Lung (tissue), 12 donors: Measurements from ENCODE around the gene PPP4C. TPM values are rescaled to one million over a fixed set of nuclear protein-coding genes. Genes with fewer than 3 reads are reported as not detected.
A peak's percentile ranks its signal among the peaks of the same experiment; 100 is the strongest.

Experiments used
- ATAC-seq: fragments of 200-7000 bp; cut with Tn5 transposase; one replicate; pipeline ENCODE4 v1.9.1; 2020; ENCODE audit warnings: moderate number of reproducible peaks; ENCODE audit not compliant: insufficient read depth, low FRiP score
- DNase-seq, 3 donors: peaks; one replicate each; pipeline ENCODE4 v3.0.0-alpha.2; 2013 to 2017
- H3K27ac ChIP-seq, 2 donors: one replicate each; pipeline ENCODE4 v1.5.1; 2013; ENCODE audit warnings: mild to moderate bottlenecking in 2 of 2, moderate library complexity in 2 of 2, control low read depth in 1 of 2, inconsistent platforms in 1 of 2, low read depth in 1 of 2, low read length in 1 of 2
- H3K27me3 ChIP-seq, 3 donors: one replicate each; pipeline ENCODE4 v1.5.1; 2013; ENCODE audit warnings: low read length in 2 of 3; ENCODE audit not compliant: control insufficient read depth in 3 of 3, insufficient read depth in 3 of 3
- H3K36me3 ChIP-seq, 4 donors: one replicate each; pipeline ENCODE4 v1.5.1; 2013; ENCODE audit warnings: low read length in 4 of 4, mild to moderate bottlenecking in 1 of 4, moderate library complexity in 1 of 4; ENCODE audit not compliant: control insufficient read depth in 4 of 4, insufficient read depth in 4 of 4
- H3K4me1 ChIP-seq, 5 donors: one replicate each; pipeline ENCODE4 v1.5.1; 2013; ENCODE audit warnings: low read length in 5 of 5, mild to moderate bottlenecking in 2 of 5, moderate library complexity in 1 of 5; ENCODE audit not compliant: control insufficient read depth in 5 of 5, insufficient read depth in 5 of 5
- H3K4me3 ChIP-seq: one replicate; pipeline ENCODE4 v1.5.1; 2013; ENCODE audit warnings: mild to moderate bottlenecking, control low read depth, moderate library complexity
- H3K9ac ChIP-seq, 2 donors: one replicate each; pipeline ENCODE4 v1.5.1; 2013; ENCODE audit warnings: low read length in 2 of 2, control low read depth in 1 of 2; ENCODE audit not compliant: insufficient read depth in 1 of 2
- H3K9me3 ChIP-seq, 4 donors: one replicate each; pipeline ENCODE4 v1.5.1; 2013; ENCODE audit warnings: low read length in 3 of 4, mild to moderate bottlenecking in 1 of 4, moderate library complexity in 1 of 4; ENCODE audit not compliant: control insufficient read depth in 4 of 4, insufficient read depth in 3 of 4
- WGBS, 2 donors: extraction: QIAGEN DNeasy Blood & Tissue Kit; methylation state at CpG; one replicate each; pipeline ENCODE4 v1.1.7; 2013; 5-methylcytosine and 5-hydroxymethylcytosine counted together
- polyA plus RNA-seq, 2 donors: library from polyadenylated mRNA; stranded (reverse); fragments of 200-250 nt; gene quantifications; one replicate each; pipeline ENCODE4 v1.2.1, GENCODE V29; 2013
- total RNA-seq, 2 donors: library from RNA; depleted of rRNA in 1 of 2; stranded (reverse); fragments of >200 nt in 1 of 2; gene quantifications; one replicate each; pipeline ENCODE4 v1.2.1, GENCODE V29; 2014 to 2021
- TF ChIP-seq, protein P1 (sequence below): IDR thresholded peaks from 2 replicates; pipeline ENCODE4 v1.5.1; 2012; ENCODE audit warnings: mild to moderate bottlenecking; ENCODE audit errors: control extremely low read depth, extremely low read depth
- donor health status: control.
- donor health status: control.
- donor health status: Bipolar disorder and iron deficiency.
- donor health status: healthy.
- donor health status: DM: yes; HTN: yes; CAD: no.

PPP4C gene
- total and polyA plus RNA-seq, 4 donors = 51.7 to 143 (median 102) TPM

DNA sequence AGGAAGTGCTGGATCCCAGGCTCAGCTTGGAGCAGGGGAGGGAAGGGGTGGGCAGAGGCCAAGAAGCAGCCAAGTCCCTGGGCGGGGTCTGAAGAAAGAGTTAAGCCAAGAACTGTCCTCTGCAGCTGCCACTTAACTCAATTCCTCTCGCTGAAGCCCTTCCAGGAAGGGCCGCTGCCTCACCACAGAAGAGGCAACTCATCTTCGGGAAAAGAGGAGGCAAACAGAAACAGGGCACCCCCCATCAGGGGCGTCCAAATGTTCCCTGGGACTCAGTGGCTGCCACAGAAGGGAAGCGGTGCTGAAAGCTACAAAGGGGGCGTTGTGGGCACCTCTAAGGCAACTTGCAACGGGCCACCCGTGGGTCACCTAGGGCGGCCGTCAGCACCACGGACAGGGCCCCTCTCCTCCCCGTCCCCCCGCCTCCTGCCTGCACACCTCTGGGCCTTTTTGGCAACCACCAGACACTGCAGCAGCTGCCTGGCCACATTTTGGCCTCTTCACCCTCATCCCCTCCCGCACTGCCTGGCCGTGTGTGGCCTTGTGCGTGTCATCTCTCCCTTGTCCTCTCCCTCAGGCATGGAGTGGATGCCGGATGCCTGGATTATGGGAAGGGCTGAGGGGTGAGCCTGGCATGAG is 47.2 kb upstream of the PPP4C start:
- TF ChIP-seq, protein P1, sequence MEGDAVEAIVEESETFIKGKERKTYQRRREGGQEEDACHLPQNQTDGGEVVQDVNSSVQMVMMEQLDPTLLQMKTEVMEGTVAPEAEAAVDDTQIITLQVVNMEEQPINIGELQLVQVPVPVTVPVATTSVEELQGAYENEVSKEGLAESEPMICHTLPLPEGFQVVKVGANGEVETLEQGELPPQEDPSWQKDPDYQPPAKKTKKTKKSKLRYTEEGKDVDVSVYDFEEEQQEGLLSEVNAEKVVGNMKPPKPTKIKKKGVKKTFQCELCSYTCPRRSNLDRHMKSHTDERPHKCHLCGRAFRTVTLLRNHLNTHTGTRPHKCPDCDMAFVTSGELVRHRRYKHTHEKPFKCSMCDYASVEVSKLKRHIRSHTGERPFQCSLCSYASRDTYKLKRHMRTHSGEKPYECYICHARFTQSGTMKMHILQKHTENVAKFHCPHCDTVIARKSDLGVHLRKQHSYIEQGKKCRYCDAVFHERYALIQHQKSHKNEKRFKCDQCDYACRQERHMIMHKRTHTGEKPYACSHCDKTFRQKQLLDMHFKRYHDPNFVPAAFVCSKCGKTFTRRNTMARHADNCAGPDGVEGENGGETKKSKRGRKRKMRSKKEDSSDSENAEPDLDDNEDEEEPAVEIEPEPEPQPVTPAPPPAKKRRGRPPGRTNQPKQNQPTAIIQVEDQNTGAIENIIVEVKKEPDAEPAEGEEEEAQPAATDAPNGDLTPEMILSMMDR = no peak
- H3K4me3 ChIP-seq = no peak overlapping the region
- 13 to 21% methylated on average over 12 to 18 of the region's 18 CpGs for WGBS, 2 donors
- H3K27ac ChIP-seq = no peak overlapping the region
- no peaks in the 10 kb centered on the region for H3K36me3 ChIP-seq
- no peak for ATAC-seq
- peaks cover 0 to 22% (median 0%) of the 10 kb centered on the region in 5 donors for H3K4me1 ChIP-seq
- no peak overlapping the region for H3K9ac ChIP-seq
- DNase-seq = peak; percentile 65 to 80 (median 74)
- H3K27me3 ChIP-seq = peaks cover 0 to 37% (median 9%) of the 10 kb centered on the region in 3 donors
- peaks cover 0 to 2% (median 0%) of the 10 kb centered on the region in 4 donors for H3K9me3 ChIP-seq

DNA sequence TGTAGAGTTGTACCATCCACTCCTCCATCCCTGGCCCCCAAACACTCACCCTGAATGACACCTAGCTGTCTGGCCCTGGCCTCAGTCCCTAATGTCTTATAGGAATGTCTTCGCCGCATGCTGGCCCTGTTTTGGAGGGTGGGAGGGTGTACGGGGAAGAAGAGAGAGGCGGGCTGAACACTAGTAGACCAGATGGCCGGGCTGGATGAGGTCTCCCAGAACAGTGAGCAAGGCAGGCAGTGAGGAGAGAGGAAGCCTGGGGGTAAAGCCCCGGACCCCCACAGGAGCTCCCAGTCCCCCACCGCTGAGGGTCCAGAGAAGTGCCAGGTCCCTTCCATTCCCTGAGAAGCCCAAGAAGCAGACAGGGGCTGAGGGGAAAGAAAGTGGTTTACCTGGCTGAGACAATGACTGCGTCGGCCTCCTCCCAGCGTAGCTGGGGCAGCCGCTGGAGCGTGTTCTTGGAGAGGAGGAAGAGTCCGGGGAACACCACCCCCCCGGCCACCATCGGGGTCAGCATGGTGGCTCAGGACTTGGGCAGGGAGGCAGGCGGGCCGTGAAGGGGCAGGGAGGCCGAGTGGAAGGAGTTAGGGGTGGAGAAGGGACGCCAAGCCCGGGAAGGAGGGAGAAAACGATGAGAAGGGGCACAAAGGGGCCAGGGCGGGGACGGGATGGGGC is 45.6 kb upstream of the PPP4C start:
- no peak for ATAC-seq
- no peak overlapping the region for H3K27ac ChIP-seq
- DNase-seq = no peak
- H3K27me3 ChIP-seq = peaks cover 0 to 40% (median 9%) of the 10 kb centered on the region in 3 donors
- WGBS, 2 donors = 18 to 19% methylated on average over 23 of the region's 23 CpGs
- TF ChIP-seq, protein P1 = no peak
- peaks cover 0 to 22% (median 0%) of the 10 kb centered on the region in 5 donors for H3K4me1 ChIP-seq
- H3K36me3 ChIP-seq = no peaks in the 10 kb centered on the region
- peaks cover 0 to 2% (median 0%) of the 10 kb centered on the region in 4 donors for H3K9me3 ChIP-seq
- H3K4me3 ChIP-seq = no peak overlapping the region
- no peak overlapping the region for H3K9ac ChIP-seq

DNA sequence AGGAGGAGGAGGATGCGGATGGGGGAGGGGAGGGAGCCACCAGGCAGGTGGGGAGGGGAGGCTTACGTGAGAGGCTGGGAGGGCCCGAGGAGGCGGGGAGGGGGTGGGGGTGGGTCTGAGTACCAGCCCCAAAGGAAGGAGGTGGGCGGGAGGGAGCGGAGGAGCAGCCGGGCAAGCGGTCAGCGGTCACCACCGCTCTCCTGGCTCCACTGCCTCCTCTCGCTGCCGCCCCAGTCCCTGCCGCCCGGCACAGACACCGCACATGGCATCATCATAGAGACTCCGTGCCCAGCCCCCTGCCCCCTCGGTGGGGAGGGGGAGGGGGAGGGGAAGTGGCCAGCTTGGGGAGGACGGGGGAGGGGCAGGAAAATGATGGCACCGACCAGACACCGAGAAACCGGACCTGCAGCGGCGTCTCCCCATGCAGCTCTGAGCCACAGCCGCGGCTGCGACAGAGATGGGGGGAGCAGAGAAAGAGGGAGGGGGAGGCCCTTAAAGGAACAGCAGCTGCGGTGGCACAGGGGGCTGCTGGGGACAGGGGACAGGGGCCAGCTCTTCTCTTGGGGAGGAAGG is 44.9 kb upstream of the PPP4C start, which contains the start of gene TLCD3B:
Gene TLCD3B, minus strand, starts transcription at position 431 of the 573 bp plus-strand sequence. CDS start 744 bp downstream, outside the sequence.
- ATAC-seq (no peak), DNase-seq (no peak)

More for the DNA sequence above, 44.9 kb upstream of the PPP4C start, which contains the start of gene TLCD3B:
- TF ChIP-seq, protein P1 = no peak
- peaks cover 0 to 43% (median 9%) of the 10 kb centered on the region in 3 donors for H3K27me3 ChIP-seq
- no peaks in the 10 kb centered on the region for H3K36me3 ChIP-seq
- H3K4me1 ChIP-seq = peaks cover 0 to 22% (median 0%) of the 10 kb centered on the region in 5 donors
- peaks cover 0 to 2% (median 0%) of the 10 kb centered on the region in 4 donors for H3K9me3 ChIP-seq
- no peak within 1 kb of the TSS for H3K27ac ChIP-seq
- WGBS, 2 donors = 2 to 3% methylated on average over 19 to 27 of the region's 27 CpGs
- no peak within 1 kb of the TSS for H3K4me3 ChIP-seq
- H3K9ac ChIP-seq = no peak within 1 kb of the TSS
